NCI-H226 (cell line): ENCODE measurements around the gene ADGRL3.
A peak's percentile ranks its signal among the peaks of the same experiment; 100 is the strongest.
"Not testable (repeated sequence)": the region's sequence is repeated elsewhere in the genome, so short reads cannot be mapped to it uniquely, and the experiment has no call there.

Experiments
- DNase-seq: peaks from one replicate; pipeline ENCODE4 v3.0.0-alpha.2; 2015

The ADGRL3 gene

GRCh38 chr4:61763682-61764081 lies 563.6 kb downstream of the ADGRL3 start:
- no peak for DNase-seq

GRCh38 chr4:61764090-61764489 lies 564.0 kb downstream of the ADGRL3 start:
- DNase-seq = not testable (repeated sequence)

- not testable (repeated sequence) for DNase-seq
These were observed 569.5 kb downstream of the ADGRL3 start for GRCh38 chr4:61769444-61770167.

GRCh38 chr4:61770456-61770855 lies 570.3 kb downstream of the ADGRL3 start:
- DNase-seq = no peak

- DNase-seq = no peak
These were observed 570.9 kb downstream of the ADGRL3 start for GRCh38 chr4:61771056-61771455.

- DNase-seq = peak; percentile 39
These were observed 572.0 kb downstream of the ADGRL3 start for GRCh38 chr4:61772126-61772525.

- no peak for DNase-seq
These were observed 573.6 kb downstream of the ADGRL3 start for GRCh38 chr4:61773655-61774245.

- DNase-seq = no peak
These were observed 582.0 kb downstream of the ADGRL3 start for GRCh38 chr4:61782133-61782532.

- DNase-seq = no peak
These were observed 582.9 kb downstream of the ADGRL3 start for GRCh38 chr4:61783050-61783449.

- no peak for DNase-seq
These were observed 585.6 kb downstream of the ADGRL3 start for GRCh38 chr4:61785761-61786160.

- DNase-seq = no peak
These were observed 586.1 kb downstream of the ADGRL3 start for GRCh38 chr4:61786211-61786610.

- DNase-seq = no peak
These were observed 595.9 kb downstream of the ADGRL3 start for GRCh38 chr4:61795998-61796397.

GRCh38 chr4:61799794-61800193 lies 599.7 kb downstream of the ADGRL3 start:
- no peak for DNase-seq

GRCh38 chr4:61805227-61805626 lies 605.1 kb downstream of the ADGRL3 start:
- DNase-seq = no peak

- DNase-seq = no peak
These were observed 605.9 kb downstream of the ADGRL3 start for GRCh38 chr4:61805979-61806378.

- no peak for DNase-seq
These were observed 612.0 kb downstream of the ADGRL3 start for GRCh38 chr4:61812171-61812570.

GRCh38 chr4:61817071-61817470 lies 616.9 kb downstream of the ADGRL3 start:
- DNase-seq = no peak

GRCh38 chr4:61820136-61820535 lies 620.0 kb downstream of the ADGRL3 start:
- no peak for DNase-seq

GRCh38 chr4:61824454-61824853 lies 624.3 kb downstream of the ADGRL3 start:
- DNase-seq = no peak

GRCh38 chr4:61827907-61828391 lies 627.8 kb downstream of the ADGRL3 start:
- no peak for DNase-seq

GRCh38 chr4:61828960-61829359 lies 628.8 kb downstream of the ADGRL3 start:
- DNase-seq = no peak

GRCh38 chr4:61831987-61832386 lies 631.9 kb downstream of the ADGRL3 start:
- DNase-seq = no peak

GRCh38 chr4:61837395-61837794 lies 637.3 kb downstream of the ADGRL3 start:
- no peak for DNase-seq

- DNase-seq = no peak
These were observed 637.9 kb downstream of the ADGRL3 start for GRCh38 chr4:61838072-61838471.

- DNase-seq = no peak
These were observed 641.6 kb downstream of the ADGRL3 start for GRCh38 chr4:61841714-61842113.
